Measurements from ENCODE around the gene SATB1.
A peak's percentile ranks its signal among the peaks of the same experiment; 100 is the strongest.

DNA sequence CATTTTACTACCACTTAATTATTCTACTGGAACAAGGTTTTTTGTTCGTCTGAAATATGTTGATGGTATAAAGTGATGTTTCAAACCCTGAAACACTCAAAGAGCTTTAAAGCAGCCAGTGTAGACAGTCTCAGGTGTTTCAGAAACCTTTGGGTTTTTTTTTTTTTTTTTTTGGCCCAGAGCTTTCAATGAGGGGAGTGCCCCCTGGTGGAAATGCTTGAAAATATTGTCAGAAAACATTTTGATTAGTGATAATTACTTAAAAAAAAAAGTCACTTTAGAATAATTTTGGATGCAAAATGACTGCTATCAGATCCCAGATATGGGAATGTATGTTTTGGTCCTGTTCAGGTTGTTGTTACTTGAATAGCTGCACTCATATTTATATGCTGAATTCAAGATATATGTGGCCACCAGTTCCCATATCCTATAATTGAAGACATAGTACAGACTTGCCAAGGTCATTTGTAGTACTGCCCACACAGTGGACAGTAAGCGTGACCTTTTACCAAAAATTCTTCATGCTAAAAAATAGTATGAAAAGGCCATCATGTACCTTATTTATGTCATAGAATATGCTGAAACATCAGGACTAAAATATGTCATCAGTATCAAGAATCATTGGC lies 35.9 kb downstream of the SATB1 start:
- TF ChIP-seq, protein P1, sequence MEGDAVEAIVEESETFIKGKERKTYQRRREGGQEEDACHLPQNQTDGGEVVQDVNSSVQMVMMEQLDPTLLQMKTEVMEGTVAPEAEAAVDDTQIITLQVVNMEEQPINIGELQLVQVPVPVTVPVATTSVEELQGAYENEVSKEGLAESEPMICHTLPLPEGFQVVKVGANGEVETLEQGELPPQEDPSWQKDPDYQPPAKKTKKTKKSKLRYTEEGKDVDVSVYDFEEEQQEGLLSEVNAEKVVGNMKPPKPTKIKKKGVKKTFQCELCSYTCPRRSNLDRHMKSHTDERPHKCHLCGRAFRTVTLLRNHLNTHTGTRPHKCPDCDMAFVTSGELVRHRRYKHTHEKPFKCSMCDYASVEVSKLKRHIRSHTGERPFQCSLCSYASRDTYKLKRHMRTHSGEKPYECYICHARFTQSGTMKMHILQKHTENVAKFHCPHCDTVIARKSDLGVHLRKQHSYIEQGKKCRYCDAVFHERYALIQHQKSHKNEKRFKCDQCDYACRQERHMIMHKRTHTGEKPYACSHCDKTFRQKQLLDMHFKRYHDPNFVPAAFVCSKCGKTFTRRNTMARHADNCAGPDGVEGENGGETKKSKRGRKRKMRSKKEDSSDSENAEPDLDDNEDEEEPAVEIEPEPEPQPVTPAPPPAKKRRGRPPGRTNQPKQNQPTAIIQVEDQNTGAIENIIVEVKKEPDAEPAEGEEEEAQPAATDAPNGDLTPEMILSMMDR (conservative IDR thresholded peaks at IDR 0.05; ENCODE audit: low read depth, low read length): peak; percentile 57
- TF ChIP-seq, protein P2, sequence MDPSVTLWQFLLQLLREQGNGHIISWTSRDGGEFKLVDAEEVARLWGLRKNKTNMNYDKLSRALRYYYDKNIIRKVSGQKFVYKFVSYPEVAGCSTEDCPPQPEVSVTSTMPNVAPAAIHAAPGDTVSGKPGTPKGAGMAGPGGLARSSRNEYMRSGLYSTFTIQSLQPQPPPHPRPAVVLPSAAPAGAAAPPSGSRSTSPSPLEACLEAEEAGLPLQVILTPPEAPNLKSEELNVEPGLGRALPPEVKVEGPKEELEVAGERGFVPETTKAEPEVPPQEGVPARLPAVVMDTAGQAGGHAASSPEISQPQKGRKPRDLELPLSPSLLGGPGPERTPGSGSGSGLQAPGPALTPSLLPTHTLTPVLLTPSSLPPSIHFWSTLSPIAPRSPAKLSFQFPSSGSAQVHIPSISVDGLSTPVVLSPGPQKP (IDR thresholded peaks at IDR 0.05; ENCODE audit: borderline replicate concordance, low read depth, low read length): no peak
- no peak for TF ChIP-seq FOS (IDR thresholded peaks at IDR 0.05; ENCODE audit: low read depth, low read length)
- TF ChIP-seq NFE2L2 (IDR thresholded peaks at IDR 0.05; ENCODE audit: low read depth, low read length): no peak
- TF ChIP-seq RFX5 (IDR thresholded peaks at IDR 0.05; ENCODE audit: low read depth, low read length): no peak
- TF ChIP-seq SMC3 (IDR thresholded peaks at IDR 0.05; ENCODE audit: low read depth, low read length): peak; percentile 34; the same call in 1 of the 2 replicates
- peak; percentile 32 for TF ChIP-seq RAD21 (IDR thresholded peaks at IDR 0.05; ENCODE audit: low read length)
- no peak for TF ChIP-seq POLR2A (IDR thresholded peaks at IDR 0.05; ENCODE audit: low read depth, low read length)
- no peak for TF ChIP-seq MAFK (IDR thresholded peaks at IDR 0.05; ENCODE audit: low read depth, low read length)
- no peak for TF ChIP-seq MAZ (IDR thresholded peaks at IDR 0.05; ENCODE audit: borderline replicate concordance, low read depth, low read length)
- TF ChIP-seq MXI1 (IDR thresholded peaks at IDR 0.05; ENCODE audit: borderline replicate concordance, low read depth, low read length): no peak
- no peak for TF ChIP-seq CEBPB (IDR thresholded peaks at IDR 0.05; ENCODE audit: low read depth, low read length)
- TF ChIP-seq, protein P3, sequence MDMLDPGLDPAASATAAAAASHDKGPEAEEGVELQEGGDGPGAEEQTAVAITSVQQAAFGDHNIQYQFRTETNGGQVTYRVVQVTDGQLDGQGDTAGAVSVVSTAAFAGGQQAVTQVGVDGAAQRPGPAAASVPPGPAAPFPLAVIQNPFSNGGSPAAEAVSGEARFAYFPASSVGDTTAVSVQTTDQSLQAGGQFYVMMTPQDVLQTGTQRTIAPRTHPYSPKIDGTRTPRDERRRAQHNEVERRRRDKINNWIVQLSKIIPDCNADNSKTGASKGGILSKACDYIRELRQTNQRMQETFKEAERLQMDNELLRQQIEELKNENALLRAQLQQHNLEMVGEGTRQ (IDR thresholded peaks at IDR 0.05; ENCODE audit: low read depth, low read length): no peak

All from IMR-90 (cell line).